ENCODE data around the gene NSRP1.

- no peak for TF ChIP-seq CTCF (conservative IDR thresholded peaks at IDR 0.05)
- no peak for TF ChIP-seq EZH2 (IDR thresholded peaks at IDR 0.05; ENCODE audit: low read depth)
Measured at GRCh38 chr17:30133197-30133596, 16.6 kb downstream of the NSRP1 start.
